NOMO-1 treated with dmso at 0.1 percent for 144 hours (cell line): ENCODE results near the gene GHR.
"Not testable (repeated sequence)": the region's sequence is repeated elsewhere in the genome, so short reads cannot be mapped to it uniquely, and the experiment has no call there.

ENCODE experiments used
- DNase-seq: peaks from one replicate; lab custom pipeline; 2025; ENCODE audit not compliant: unreplicated experiment; lab: John Stamatoyannopoulos, UW

The GHR gene

DNA sequence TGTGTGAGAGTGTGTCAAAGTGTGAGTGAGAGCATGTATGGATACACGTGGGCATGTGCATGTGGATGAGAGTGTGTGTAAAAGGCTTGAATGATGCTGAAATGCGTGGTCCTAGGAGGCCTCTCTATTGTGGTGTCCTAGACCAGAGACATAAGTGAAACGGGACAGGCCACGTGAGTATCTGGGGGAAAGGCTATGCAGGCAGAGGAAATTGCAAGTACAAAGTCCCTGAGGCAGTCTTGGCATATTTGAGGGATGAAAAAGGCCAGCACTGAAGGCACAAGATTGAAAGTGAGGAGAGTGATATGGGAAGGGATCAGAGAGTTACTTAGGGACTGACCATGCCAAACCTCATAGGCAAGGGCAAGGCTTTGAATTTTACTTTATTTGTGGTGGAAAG, 266.2 kb downstream of the GHR start:
- no peak for DNase-seq

DNA sequence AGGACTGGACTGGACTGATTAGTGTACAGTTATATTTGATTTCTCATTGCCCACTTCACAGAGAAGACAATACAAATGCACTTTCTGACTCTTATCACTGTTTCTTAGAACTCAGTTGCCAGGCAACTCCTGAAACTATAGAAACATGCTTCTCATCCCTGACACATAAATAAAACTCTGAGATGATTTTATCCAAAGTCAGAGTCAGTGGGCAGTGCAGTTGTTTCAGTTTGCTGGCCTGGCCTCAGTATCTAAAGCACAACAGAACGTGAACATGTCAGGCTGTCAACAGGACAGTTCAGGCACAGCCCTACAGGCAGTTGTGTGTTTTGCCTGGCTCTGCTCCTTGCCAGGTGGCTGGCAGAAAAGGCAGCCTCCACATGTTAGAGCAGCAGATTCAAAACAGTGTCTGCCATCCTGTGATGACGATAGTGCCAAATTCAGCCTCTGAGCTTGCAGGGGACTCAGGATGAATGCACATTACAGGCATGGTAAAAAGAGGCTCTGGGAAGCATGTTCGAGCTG, 268.2 kb downstream of the GHR start:
- DNase-seq, result no peak

DNA sequence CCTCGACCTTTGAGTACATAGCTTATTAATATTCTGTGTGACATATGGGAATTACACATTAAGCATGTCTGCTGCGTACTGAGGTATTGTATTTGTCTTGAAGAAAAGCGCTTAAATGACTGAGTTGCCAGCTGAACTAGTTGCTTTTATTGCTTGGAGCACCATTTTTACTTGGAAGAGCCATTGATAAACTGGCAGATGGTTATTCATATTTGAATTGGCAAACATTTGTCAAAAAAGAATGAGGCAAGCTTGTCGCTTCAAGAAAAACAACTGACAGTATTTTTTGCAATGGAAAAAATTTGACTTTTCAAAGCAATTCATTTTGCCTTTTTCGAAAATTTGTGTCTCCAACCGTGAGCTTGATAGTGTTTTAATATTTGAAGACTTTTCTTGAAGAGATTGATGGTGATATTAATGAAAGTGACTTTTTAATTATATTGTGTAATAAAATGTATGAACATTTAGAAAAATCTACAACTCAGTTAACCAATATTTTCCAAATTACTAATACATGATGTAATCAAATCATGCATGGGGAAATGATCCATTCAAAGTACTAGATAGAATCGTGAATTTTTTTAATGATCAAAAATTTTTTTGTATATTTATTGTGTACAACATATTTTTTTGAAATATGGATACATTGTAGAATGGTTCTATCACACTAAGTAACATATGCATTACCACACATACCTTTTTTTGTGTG, 278.3 kb downstream of the GHR start:
- DNase-seq, result no peak

DNA sequence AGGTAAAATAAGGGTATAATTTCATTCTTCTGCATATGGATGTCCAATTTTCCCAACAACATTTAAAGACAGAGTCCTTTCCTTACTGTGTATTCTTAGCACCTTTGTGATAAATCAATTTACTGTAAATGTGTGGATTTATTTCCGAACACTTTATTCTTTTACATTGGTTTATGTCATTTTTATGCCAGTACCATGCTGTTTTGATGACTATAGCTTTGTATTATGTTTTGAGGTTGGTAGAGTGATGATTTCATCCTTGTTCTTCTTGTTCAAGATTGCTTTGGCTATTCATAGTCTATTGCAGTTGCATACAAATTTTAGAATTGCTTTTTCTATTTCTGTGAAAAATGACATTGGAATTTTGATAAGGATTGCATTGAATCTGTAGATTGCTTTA, 280.0 kb downstream of the GHR start:
- DNase-seq, result no peak

DNA sequence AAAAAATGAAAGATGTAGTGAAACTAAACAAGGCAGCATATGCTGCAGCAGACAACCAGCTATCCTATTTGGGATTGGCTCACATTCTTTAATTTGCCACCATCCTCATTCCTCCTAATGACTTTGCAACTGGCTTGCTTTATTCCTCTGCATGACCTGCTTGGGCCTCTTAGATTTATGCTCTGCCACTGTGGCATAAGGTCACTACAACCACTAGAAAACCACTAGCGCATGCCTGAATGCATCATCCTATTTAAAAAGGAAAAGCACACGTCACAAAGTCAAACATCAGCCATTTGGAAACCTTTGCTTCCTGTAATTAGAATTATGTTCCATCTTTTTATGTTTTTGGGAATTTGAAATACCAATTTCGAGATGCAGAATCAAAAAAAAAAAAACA, 292.5 kb downstream of the GHR start:
- peak; percentile 88 for DNase-seq

DNA sequence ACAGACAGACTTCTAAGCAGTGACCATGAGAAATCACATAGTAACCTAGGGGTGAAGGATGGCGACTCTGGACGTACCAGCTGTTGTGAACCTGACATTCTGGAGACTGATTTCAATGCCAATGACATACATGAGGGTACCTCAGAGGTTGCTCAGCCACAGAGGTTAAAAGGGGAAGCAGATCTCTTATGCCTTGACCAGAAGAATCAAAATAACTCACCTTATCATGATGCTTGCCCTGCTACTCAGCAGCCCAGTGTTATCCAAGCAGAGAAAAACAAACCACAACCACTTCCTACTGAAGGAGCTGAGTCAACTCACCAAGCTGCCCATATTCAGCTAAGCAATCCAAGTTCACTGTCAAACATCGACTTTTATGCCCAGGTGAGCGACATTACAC, 295.4 kb downstream of the GHR start:
- DNase-seq, result peak; percentile 61

DNA sequence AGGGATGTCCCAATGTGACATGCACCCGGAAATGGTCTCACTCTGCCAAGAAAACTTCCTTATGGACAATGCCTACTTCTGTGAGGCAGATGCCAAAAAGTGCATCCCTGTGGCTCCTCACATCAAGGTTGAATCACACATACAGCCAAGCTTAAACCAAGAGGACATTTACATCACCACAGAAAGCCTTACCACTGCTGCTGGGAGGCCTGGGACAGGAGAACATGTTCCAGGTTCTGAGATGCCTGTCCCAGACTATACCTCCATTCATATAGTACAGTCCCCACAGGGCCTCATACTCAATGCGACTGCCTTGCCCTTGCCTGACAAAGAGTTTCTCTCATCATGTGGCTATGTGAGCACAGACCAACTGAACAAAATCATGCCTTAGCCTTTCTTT, 295.8 kb downstream of the GHR start:
- no peak for DNase-seq

DNA sequence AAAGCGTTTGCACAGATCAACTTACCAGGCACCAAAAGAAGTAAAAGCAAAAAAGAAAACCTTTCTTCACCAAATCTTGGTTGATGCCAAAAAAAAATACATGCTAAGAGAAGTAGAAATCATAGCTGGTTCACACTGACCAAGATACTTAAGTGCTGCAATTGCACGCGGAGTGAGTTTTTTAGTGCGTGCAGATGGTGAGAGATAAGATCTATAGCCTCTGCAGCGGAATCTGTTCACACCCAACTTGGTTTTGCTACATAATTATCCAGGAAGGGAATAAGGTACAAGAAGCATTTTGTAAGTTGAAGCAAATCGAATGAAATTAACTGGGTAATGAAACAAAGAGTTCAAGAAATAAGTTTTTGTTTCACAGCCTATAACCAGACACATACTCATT, 297.0 kb downstream of the GHR start:
- DNase-seq, result peak; percentile 60

DNA sequence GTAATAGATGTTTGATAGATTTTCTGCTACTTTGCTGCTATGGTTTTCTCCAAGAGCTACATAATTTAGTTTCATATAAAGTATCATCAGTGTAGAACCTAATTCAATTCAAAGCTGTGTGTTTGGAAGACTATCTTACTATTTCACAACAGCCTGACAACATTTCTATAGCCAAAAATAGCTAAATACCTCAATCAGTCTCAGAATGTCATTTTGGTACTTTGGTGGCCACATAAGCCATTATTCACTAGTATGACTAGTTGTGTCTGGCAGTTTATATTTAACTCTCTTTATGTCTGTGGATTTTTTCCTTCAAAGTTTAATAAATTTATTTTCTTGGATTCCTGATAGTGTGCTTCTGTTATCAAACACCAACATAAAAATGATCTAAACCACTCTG, 298.2 kb downstream of the GHR start:
- DNase-seq, result peak; percentile 14

DNA sequence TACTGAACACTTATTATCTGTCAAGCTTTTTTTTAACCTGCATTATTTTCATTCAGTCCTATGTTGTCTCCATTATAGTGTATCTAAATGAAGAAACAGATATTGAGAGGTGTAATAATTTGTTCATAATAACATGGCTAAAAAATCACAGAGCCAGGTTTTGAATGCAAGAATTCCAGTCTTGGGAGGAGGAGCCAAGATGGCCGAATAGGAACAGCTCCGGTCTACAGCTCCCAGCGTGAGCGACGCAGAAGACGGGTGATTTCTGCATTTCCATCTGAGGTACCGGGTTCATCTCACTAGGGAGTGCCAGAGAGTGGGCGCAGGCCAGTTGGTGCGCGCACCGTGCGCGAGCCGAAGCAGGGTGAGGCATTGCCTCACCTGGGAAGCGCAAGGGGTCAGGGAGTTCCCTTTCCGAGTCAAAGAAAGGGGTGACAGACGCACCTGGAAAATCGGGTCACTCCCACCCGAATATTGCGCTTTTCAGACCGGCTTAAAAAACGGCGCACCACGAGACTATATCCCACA, 311.4 kb downstream of the GHR start:
- DNase-seq, result not testable (repeated sequence)

DNA sequence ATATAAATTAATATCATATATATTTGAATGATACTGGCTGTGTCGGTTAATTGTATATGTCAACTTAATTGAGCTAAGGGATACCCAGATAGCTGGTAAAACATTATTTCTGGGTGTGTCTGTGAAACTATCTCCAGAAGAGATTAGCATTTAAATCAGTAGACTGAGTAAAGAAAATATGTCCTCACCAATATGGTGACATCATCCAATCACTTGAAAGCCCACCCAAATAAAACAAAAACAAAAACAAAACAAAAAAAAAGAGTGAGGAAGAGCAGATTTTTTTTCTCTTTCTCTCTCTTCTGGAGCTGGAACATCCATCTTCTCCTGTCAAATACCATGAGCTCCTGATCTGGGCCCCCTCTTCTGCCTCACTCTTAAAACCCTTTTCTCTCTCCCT, 317.7 kb downstream of the GHR start:
- no peak for DNase-seq

DNA sequence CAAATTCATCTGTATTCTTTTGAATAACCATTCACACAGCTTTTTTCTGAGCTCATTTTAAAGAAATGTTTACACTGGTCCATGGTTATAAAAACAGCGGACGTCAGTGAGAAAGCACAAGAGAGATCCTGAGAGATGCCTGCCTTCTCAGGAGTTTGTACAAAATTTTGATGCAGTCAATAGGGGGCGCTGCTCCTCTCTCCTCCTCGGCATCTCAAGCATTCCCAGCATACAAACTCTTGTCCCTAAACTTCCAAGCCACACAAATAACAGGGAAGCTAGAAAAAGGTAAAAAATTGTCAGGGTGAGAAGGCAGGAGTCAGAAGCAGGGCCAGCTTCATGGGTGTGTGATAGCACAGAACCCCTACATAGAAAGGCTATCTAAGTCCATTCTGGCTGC, 322.2 kb downstream of the GHR start:
- DNase-seq, result no peak

DNA sequence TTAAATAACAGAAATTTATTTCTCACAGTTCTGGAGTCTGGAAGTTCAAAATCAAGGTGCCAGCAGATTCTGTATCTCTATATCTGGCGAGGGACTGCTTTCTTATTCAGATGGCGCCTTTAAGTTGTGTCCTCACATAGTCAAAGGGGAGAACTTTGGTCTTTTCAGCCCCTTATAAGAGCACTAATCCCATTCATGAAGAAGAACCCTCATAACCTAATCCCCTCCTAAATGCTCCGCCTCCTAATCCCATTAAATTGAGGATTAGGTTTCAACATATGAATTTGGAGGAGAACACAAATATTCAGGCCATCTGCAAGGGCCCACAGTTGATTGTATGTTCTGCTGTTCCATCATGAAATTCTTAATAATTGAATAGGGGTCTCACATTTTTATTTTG, 322.6 kb downstream of the GHR start:
- DNase-seq, result no peak

DNA sequence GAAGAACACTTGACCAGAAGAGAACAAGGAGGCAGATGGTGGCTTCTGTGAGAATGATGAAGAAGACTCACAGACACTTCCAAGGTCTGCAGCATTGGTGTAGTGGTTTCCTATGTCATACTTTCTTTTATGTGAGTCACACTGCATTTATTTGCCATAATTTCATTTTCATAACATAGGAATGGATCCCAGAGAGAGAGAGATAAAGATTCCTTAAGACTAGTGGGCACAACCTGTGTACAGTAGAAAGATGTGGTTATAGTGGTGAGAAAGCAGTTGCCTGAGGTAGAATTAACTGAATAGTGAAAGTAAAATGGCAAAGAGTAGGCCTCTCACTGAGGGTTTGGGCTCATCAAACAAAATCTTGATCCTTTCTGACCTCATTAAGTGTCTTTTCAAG, 325.8 kb downstream of the GHR start:
- no peak for DNase-seq

DNA sequence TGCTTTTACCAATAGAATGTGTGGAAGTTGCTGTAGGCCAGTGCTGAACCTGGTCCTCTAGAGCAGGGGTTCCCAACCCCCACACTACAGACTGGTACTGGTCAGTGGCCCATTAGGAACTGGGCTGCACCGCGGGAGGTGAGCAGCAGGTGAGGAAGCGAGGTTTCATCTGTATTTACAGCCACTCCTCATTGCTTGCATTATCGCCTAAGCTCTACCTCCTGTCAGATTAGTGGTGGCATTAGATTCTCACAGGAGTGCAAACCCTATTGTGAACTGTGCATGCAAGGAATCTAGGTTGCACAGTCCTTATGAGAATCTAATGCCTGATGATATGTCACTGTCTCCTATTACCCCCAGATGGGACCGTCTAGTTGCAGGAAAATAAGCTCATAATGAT, 327.3 kb downstream of the GHR start:
- no peak for DNase-seq

DNA sequence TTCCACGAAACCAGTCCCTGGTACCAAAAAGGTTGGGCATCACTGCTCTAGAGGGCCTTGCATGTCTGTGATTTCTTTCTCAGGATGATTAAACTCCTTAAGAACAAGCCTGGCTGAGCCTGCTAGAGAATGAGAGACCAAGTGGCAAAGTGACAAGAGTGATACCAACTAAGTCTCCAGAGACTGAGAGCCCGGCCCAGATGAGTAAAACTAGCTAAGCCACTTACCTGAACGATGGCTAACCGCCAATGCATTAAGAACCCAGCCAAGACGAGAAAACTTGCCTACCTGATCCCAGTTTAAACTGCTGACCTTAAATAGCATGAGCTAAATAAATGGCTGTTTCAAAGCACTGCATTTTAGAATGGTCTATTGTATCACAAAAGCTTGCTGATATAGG, 327.8 kb downstream of the GHR start:
- no peak for DNase-seq

DNA sequence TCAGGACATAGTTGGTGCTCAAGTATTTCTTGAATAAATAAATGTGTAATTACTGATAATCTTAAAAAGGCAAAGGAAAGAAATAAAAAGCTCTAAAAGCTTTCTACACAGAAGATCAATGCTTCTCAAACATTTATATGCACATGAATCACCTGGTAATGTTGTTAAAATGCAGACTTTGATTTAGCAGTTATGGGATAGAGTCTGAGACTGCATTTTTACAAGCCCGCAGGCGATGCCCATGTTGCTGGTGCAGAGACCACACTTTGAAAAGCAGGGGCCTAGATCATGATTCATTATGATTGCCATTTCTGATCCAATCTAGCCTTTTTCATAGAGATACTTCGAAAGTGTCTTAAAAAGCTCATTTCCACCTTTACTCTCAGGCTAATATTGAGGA, 329.9 kb downstream of the GHR start:
- DNase-seq, result no peak

DNA sequence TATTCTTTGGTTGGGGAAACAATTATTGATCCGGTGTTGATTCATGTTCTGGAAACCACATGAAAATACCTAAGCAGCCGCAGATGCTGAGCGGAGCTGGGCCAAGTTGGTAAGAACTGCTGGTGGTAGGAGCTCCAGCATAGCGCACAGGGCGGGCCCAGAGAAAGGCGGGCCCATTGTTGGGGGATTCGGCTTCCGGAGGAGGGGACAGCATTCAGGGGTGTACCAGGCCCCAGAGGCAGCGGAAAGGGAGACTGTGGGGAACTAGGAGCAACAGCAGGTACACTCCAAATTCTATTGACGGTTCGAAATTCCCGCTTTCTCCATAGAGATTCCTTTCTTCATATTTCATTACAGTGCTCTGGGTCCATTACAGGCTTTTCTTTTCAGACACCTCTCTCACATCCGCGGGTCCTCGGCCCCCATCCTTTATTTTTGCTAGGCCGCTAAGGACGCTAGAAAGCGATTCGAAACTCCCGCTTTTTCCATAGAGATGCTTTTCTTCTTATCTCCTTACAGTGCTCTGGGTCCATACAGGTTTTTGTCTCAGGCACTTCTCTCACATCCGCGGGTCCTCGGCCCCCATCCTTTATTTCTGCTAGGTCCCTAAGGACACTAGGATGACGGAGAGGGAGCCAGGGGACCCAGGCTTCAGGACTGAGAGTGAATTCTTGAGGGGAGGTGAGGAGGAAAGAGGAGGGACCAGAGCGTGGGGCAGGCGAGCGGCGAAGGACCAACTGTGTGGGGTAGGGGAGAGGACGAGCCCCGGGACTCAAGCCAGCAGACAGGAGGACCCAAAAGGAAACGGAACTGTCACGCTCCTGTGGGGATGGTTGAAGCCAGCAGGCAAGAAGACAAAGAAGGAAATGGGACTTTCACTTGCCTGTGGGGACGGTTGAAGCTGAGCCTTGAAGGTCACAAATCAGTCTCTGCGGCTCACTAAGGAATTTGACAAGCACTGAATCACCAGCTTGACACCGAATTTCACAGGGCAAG, 333.7 kb downstream of the GHR start, which contains the start of gene CCDC152:
Gene CCDC152 (plus strand): TSS at position 213 of the 996 bp plus-strand sequence. CDS start 2,304 bp downstream, outside the sequence.
- peak; percentile 75 for DNase-seq

DNA sequence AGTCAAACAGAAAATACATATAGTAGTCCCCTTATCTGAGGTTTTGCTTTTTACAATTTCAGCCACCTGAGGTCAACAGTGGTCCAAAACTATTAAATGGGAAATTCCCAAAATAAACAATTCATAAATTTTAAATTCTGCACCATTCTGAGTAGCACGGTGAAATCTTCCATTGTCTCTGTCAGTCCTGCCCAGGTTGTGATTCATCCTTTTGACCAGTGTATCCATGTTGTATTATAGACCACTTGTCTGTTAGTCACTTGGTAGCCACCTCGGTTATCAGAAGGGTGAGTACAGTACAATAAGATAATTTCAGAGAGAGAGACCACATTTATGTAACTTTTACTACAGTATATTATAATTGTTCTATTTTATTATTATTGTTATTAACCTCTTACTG, 336.2 kb downstream of the GHR start:
- no peak for DNase-seq

DNA sequence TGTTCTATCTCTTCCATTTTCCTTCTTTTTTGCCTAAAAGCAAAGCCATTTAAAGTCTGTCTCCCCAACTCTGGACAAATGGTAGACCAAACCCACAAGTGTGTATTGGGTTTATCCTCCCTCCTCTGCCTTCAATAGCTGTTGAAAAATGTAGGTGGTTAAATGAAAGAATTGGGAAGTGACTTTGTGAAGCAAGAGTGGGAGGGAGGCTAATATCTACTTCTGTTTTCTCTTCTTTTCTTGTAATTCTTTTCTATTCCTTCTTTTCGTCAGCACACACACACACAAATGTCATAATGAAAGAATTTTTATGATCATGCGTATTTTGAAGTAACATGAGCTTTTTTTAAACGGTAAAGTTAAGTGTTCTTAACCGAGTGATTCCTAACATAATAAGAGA, 337.2 kb downstream of the GHR start:
- DNase-seq, result peak; percentile 89

DNA sequence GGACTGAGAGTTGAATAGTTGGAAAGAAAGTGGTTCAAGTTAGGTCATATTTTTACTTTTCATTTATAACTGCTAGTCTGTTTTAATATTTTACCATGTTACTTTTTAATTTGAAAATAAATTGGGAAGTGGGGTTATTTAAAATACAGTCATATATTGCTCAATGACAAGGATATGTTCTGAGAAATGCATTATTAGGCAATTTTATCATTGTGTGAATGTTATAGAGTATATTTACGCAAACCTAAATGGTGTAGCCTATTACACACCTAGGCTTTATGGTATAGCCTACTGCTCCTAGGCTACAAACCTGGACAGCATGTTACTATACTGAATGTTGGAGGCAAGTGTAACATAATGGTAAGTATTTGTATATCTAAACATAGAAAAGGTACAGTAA, 338.6 kb downstream of the GHR start:
- DNase-seq, result no peak
